K562 (cell line): Measurements from ENCODE around the gene DAPK1. TPM values are rescaled to one million over a fixed set of nuclear protein-coding genes. Genes with fewer than 3 reads are reported as not detected.

ENCODE experiments used
- ATAC-seq: fragments of 200-7000 bp; cut with Tn5 transposase; 3 replicates; pipeline ENCODE4 v1.9.1; 2020; ENCODE audit warnings: moderate library complexity
- BruUV-seq: library from RNA; stranded (reverse); fragments of 400-500 nt; replicated peaks from 2 replicates; lab custom pipeline; 2021; lab: Mats Ljungman, UMichigan
- CTCF ChIA-PET: fragments of 300-600 bp; formaldehyde crosslinking; extraction: SDS; loops from one replicate; lab custom pipeline; 2021; ENCODE audit warnings: low intra/inter-chr PET ratio; lab: Yijun Ruan, JAX
- POLR2A ChIA-PET: fragments of 300-600, 350-650 bp; sonication (Branson Sonifier 250); formaldehyde crosslinking; extraction: SDS; loops from one replicate; lab custom pipeline; 2021; ENCODE audit warnings: antibody characterized with exemption, inconsistent platforms; lab: Yijun Ruan, JAX
- DNase-seq, 4 experiments: peaks; one replicate each; pipeline versions ENCODE4 v3.0.0 to v3.0.0-alpha.2; 2011 to 2018; ENCODE audit warnings: low spot score in 3 of 4, mixed read lengths in 3 of 4; ENCODE audit errors: extremely low read depth in 1 of 4
- FAIRE-seq: peaks from 2 replicates; lab custom pipeline; 2011; peaks lifted over from hg19 to GRCh38; lab: Jason Lieb, UNC
- H2AFZ ChIP-seq: 2 replicates; pipeline ENCODE4 v1.6.0; 2011; ENCODE audit warnings: low read depth, low read length, control low read depth, inconsistent platforms
- H3K27ac ChIP-seq: fragments of 200-600 bp; 3 replicates; pipeline ENCODE4 v1.8.0; 2011; ENCODE audit warnings: low read depth, mild to moderate bottlenecking, control low read depth, inconsistent platforms, low read length, moderate library complexity, mixed read lengths; ENCODE audit errors: extremely low read depth
- H3K27me3 ChIP-seq, 2 experiments: fragments of 300-600 bp in 1 of 2; 2 replicates in 1 of 2; 3 replicates in 1 of 2; pipeline versions ENCODE4 v1.6.0 to v1.8.0; 2011; ENCODE audit warnings: inconsistent platforms in 2 of 2, low read length in 2 of 2, mild to moderate bottlenecking in 1 of 2, mixed read lengths in 1 of 2, moderate library complexity in 1 of 2; ENCODE audit not compliant: control insufficient read depth in 2 of 2, insufficient read depth in 2 of 2
- H3K36me3 ChIP-seq: fragments of 300-600 bp; 3 replicates; pipeline ENCODE4 v1.8.0; 2011; ENCODE audit warnings: mild to moderate bottlenecking, low read length, inconsistent platforms; ENCODE audit not compliant: control insufficient read depth, insufficient read depth
- H3K4me1 ChIP-seq, 2 experiments: fragments of 200-600 bp in 1 of 2; replicated peaks in 1 of 2; 2 replicates in 1 of 2; 3 replicates in 1 of 2; pipeline versions ENCODE4 v1.5.1 to v1.8.0; 2011; ENCODE audit warnings: inconsistent platforms in 2 of 2, low read length in 2 of 2, mild to moderate bottlenecking in 1 of 2, mixed read lengths in 1 of 2, moderate library complexity in 1 of 2; ENCODE audit not compliant: control insufficient read depth in 2 of 2, insufficient read depth in 2 of 2
- H3K4me2 ChIP-seq: 2 replicates; pipeline ENCODE4 v1.6.1; 2011; ENCODE audit warnings: low read length, control low read depth, inconsistent platforms, mixed read lengths; ENCODE audit not compliant: insufficient read depth
- H3K4me3 ChIP-seq: fragments of 200-600 bp; sonication (generic), shearing (Covaris generic); 2 replicates; pipeline ENCODE4 v1.5.1; 2016; ENCODE audit warnings: control low read depth, inconsistent platforms
- H3K79me2 ChIP-seq: fragments of 200-600 bp; 3 replicates; pipeline ENCODE4 v1.8.0; 2011; ENCODE audit warnings: low read length, inconsistent platforms; ENCODE audit not compliant: control insufficient read depth, insufficient read depth
- H3K9ac ChIP-seq, 2 experiments: 2 replicates each; pipeline versions ENCODE4 v1.6.0 to v1.6.1; 2011; ENCODE audit warnings: low read depth in 2 of 2, low read length in 2 of 2, control low read depth in 1 of 2, inconsistent platforms in 1 of 2, mild to moderate bottlenecking in 1 of 2, mixed read lengths in 1 of 2; ENCODE audit not compliant: insufficient read depth in 1 of 2
- H3K9me1 ChIP-seq: one replicate; pipeline ENCODE4 v1.6.0; 2011; ENCODE audit warnings: inconsistent platforms, mild to moderate bottlenecking, low read length, moderate library complexity; ENCODE audit not compliant: control insufficient read depth, insufficient read depth
- H3K9me3 ChIP-seq: replicated peaks from 2 replicates; pipeline ENCODE4 v1.5.1; 2011; ENCODE audit warnings: low read depth, low read length, inconsistent platforms; ENCODE audit not compliant: control insufficient read depth, insufficient read depth
- H4K20me1 ChIP-seq: replicated peaks from 2 replicates; pipeline ENCODE4 v1.6.1; 2011; ENCODE audit warnings: low read length, inconsistent platforms, mixed read lengths; ENCODE audit not compliant: control insufficient read depth, insufficient read depth
- BRCA1 ChIP-seq, 2 experiments: fragments of 450-650 bp in 1 of 2; sonication (generic) in 1 of 2; formaldehyde crosslinking in 1 of 2; IDR thresholded peaks; 2 replicates each; pipeline versions ENCODE4 v1.5.0 to v1.6.1; 2017 to 2020; ENCODE audit warnings: mild to moderate bottlenecking in 1 of 2, missing genetic modification reagents in 1 of 2
- GABPB1 ChIP-seq: sonication (generic); formaldehyde crosslinking; IDR thresholded peaks from 2 replicates; pipeline ENCODE4 v1.8.0; 2022; ENCODE audit warnings: mild to moderate bottlenecking, missing genetic modification reagents
- HNRNPK ChIP-seq: fragments of 200-400 bp; formaldehyde crosslinking; IDR thresholded peaks from one replicate; pipeline ENCODE4 v1.6.1; 2018; ENCODE audit warnings: mild to moderate bottlenecking, low read depth, low read length; ENCODE audit not compliant: poor library complexity, severe bottlenecking
- ILK ChIP-seq: fragments of 450-650 bp; IDR thresholded peaks from 2 replicates; pipeline ENCODE4 v1.6.1; 2016; ENCODE audit warnings: missing genetic modification characterization, low read depth, mild to moderate bottlenecking, missing compliant biosample characterization, moderate library complexity, borderline replicate concordance
- KDM1A ChIP-seq, 2 experiments: fragments of 450-650 bp; IDR thresholded peaks; 2 replicates each; pipeline ENCODE4 v1.6.1; 2016; ENCODE audit warnings: mild to moderate bottlenecking in 2 of 2
- LARP7 ChIP-seq: fragments of 450-650 bp; IDR thresholded peaks from 2 replicates; pipeline ENCODE4 v1.6.1; 2016
- MCM7 ChIP-seq, 2 experiments: fragments of 450-650 bp; IDR thresholded peaks; 2 replicates each; pipeline ENCODE4 v1.6.1; 2016 to 2018
- PHF8 ChIP-seq: fragments of 200-600 bp; sonication (generic); IDR thresholded peaks from 2 replicates; pipeline ENCODE4 v1.6.1; 2012; ENCODE audit warnings: mixed run types, mild to moderate bottlenecking, inconsistent platforms, low read length, moderate library complexity, borderline replicate concordance
- PTTG1 ChIP-seq: fragments of 450-650 bp; IDR thresholded peaks from 2 replicates; pipeline ENCODE4 v1.6.1; 2016; ENCODE audit warnings: low read depth, mild to moderate bottlenecking, missing genetic modification characterization, missing compliant biosample characterization
- RBBP5 ChIP-seq: fragments of 200-600 bp; sonication (generic); IDR thresholded peaks from 2 replicates; pipeline ENCODE4 v1.6.1; 2012; ENCODE audit warnings: borderline replicate concordance, mild to moderate bottlenecking, low read length, control low read depth, inconsistent platforms; ENCODE audit not compliant: insufficient read depth, poor library complexity, severe bottlenecking
- RBM25 ChIP-seq: fragments of 200-400 bp; formaldehyde crosslinking; IDR thresholded peaks from 2 replicates; pipeline ENCODE4 v1.6.1; 2018; ENCODE audit warnings: low read length, low read depth, moderate library complexity; ENCODE audit not compliant: severe bottlenecking
- TFAP4 ChIP-seq: sonication (generic); formaldehyde crosslinking; IDR thresholded peaks from 2 replicates; pipeline ENCODE4 v1.8.0; 2022; ENCODE audit warnings: missing genetic modification reagents, mild to moderate bottlenecking, moderate library complexity, borderline replicate concordance
- ZBTB34 ChIP-seq: fragments of 250-450 bp; sonication (Bioruptor Pico); IDR thresholded peaks from 2 replicates; pipeline ENCODE4 v1.8.0; 2021; ENCODE audit warnings: mild to moderate bottlenecking, moderate library complexity
- ZNF143 ChIP-seq: sonication (generic); formaldehyde crosslinking; IDR thresholded peaks from 2 replicates; pipeline ENCODE4 v1.9.0; 2022; ENCODE audit warnings: mild to moderate bottlenecking, missing genetic modification reagents
- ZNF274 ChIP-seq: IDR thresholded peaks from 2 replicates; pipeline ENCODE4 v1.6.1; 2011; ENCODE audit warnings: low read depth, mild to moderate bottlenecking, low read length, moderate library complexity, borderline replicate concordance
- ZNF316 ChIP-seq: fragments of 450-650 bp; IDR thresholded peaks from 2 replicates; pipeline ENCODE4 v1.6.1; 2016
- WGBS: fragments of 100-300 bp; shearing (Covaris generic); methylation state at CpG from one replicate; pipeline ENCODE4 v1.1.6; 2016; ENCODE audit warnings: low coverage, mixed read lengths; ENCODE audit not compliant: insufficient coverage; ENCODE audit errors: missing lambda C conversion rate; 5-methylcytosine and 5-hydroxymethylcytosine counted together
- in situ Hi-C: fragments of 300-500 bp; cut with MboI; formaldehyde crosslinking; loops from 4 replicates; pipeline ENCODE4 v1.15.0; 2018; ENCODE audit warnings: inconsistent platforms, mixed read lengths
- intact Hi-C: fragments of 100-400 bp; cut with micrococcal nuclease; formaldehyde crosslinking; loops from 2 replicates; pipeline ENCODE4 v1.14.2; 2022
- polyA plus RNA-seq, 8 experiments: library from polyadenylated mRNA; depleted of rRNA in 4 of 8; stranded (reverse) in 5 of 8; unstranded in 3 of 8; fragments of >200 nt; fragmentation: Nextera tagmentation in 2 of 8; fragmentation: Illumina TruSeq in 1 of 8; extraction: Ambion mirVana in 2 of 8; extraction: Trizol in 1 of 8; gene quantifications; 2 replicates each; pipeline versions ENCODE4 v1.2.1 to v1.2.3, GENCODE V29; 2011 to 2014; ENCODE audit warnings: inconsistent platforms in 1 of 8, missing spikeins in 1 of 8
- total RNA-seq, 7 experiments: library from RNA; depleted of rRNA in 6 of 7; stranded (reverse); fragments of >200 nt in 6 of 7; fragmentation: Illumina TruSeq in 2 of 7; extraction: Trizol in 2 of 7; gene quantifications; 2 replicates each; pipeline versions ENCODE4 v1.2.1 to v1.2.3, GENCODE V29; 2011 to 2021; ENCODE audit warnings: low replicate concordance in 1 of 7

The DAPK1 gene
- total and polyA plus RNA-seq, 9 of the 15 experiments (the other 6 are each of a cell fraction or from before 2014, with no cell fraction given), result 1.7 to 26.4 (median 15.8) TPM

- ATAC-seq, result no peak
- BruUV-seq, result no TSS peak
- FAIRE-seq, result no peak
- Histone ChIP-seq H3K36me3 (peaks cover 33% of the 10 kb centered on the region), H2AFZ (no peak overlapping the region), H3K27me3 (no peaks in the 10 kb centered on the region), H3K9ac (no peak overlapping the region), H4K20me1 (no peaks in the 10 kb centered on the region), H3K9me3 (0 out of 2 replicates have a peak, but pooled peaks cover 3% of the 10 kb centered on the region), H3K4me1 (no peaks in the 10 kb centered on the region), H3K9me1 (no peaks in the 10 kb centered on the region), H3K27ac (no peak overlapping the region), H3K4me3 (no peak overlapping the region), H3K4me2 (no peak overlapping the region), H3K79me2 (no peaks in the 10 kb centered on the region)
- ChIA-PET POLR2A (no interaction called here), CTCF (no interaction called here)
- DNase-seq, result no peak
- intact Hi-C loops (no loop called here), in situ Hi-C loops (loop anchor here (25.0 kb wide), 1 partner anchor 617 kb away; no protein-coding TSS in a partner anchor)
- WGBS, result 30% methylated on average over 1 of the region's 1 CpG
- TF ChIP-seq ZNF316, result no peak
- TF ChIP-seq ZNF143 (CRISPR knock-in tag), result no peak
- TF ChIP-seq LARP7, result no peak
- TF ChIP-seq KDM1A (IDR thresholded peaks at IDR 0.05), result no peak
- no peak for TF ChIP-seq ZNF274
- no peak for TF ChIP-seq RBBP5
- no peak for TF ChIP-seq PTTG1
- TF ChIP-seq GABPB1 (CRISPR knock-in tag), result no peak
- TF ChIP-seq RBM25, result no peak
- no peak for TF ChIP-seq TFAP4 (CRISPR knock-in tag)
- TF ChIP-seq ZBTB34 (CRISPR knock-in tag), result no peak
- no peak for TF ChIP-seq ILK
- TF ChIP-seq PHF8, result no peak
- TF ChIP-seq MCM7 (IDR thresholded peaks at IDR 0.05), result no peak
- TF ChIP-seq BRCA1 (IDR thresholded peaks at IDR 0.05), result no peak
- no peak for TF ChIP-seq BRCA1 (CRISPR knock-in tag; IDR thresholded peaks at IDR 0.05)
- TF ChIP-seq HNRNPK, result no peak
Observed at GRCh38 chr9:87695523-87695922, 197.9 kb downstream of the DAPK1 start.
